ENCODE data around the gene NBPF20. TPM values are rescaled to one million over a fixed set of nuclear protein-coding genes. Genes with fewer than 3 reads are reported as not detected.
"Not testable (repeated sequence)": the region's sequence is repeated elsewhere in the genome, so short reads cannot be mapped to it uniquely, and the experiment has no call there.

NBPF20 gene, protein sequence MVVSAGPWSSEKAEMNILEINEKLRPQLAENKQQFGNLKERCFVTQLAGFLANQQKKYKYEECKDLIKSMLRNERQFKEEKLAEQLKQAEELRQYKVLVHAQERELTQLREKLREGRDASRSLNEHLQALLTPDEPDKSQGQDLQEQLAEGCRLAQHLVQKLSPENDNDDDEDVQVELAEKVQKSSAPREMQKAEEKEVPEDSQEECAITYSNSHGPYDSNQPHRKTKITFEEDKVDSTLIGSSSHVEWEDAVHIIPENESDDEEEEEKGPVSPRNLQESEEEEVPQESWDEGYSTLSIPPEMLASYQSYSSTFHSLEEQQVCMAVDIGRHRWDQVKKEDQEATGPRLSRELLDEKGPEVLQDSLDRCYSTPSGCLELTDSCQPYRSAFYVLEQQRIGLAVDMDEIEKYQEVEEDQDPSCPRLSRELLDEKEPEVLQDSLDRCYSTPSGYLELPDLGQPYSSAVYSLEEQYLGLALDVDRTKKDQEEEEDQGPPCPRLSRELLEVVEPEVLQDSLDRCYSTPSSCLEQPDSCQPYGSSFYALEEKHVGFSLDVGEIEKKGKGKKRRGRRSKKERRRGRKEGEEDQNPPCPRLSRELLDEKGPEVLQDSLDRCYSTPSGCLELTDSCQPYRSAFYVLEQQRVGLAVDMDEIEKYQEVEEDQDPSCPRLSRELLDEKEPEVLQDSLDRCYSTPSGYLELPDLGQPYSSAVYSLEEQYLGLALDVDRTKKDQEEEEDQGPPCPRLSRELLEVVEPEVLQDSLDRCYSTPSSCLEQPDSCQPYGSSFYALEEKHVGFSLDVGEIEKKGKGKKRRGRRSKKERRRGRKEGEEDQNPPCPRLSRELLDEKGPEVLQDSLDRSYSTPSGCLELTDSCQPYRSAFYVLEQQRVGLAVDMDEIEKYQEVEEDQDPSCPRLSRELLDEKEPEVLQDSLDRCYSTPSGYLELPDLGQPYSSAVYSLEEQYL (N-terminal part only)
- 1.2 TPM for polyA plus RNA-seq (2013)

- no peak within 1 kb of the TSS for H3K27ac ChIP-seq (ENCODE audit: insufficient read depth in 1 of 2, low read depth in 1 of 2, low read length in 2 of 2, poor library complexity in 1 of 2, severe bottlenecking in 2 of 2)
- CTCF ChIA-PET, result no interaction called here
Observed at GRCh38 chr1:145425436-145426029, at the start of gene NBPF20. NBPF20 (minus strand) TSS chr1:145425603; CDS start chr1:145405272, 20,331 bp downstream.

GRCh38 chr1:145474837-145475368 lies 49.5 kb upstream of the NBPF20 start:
- Histone ChIP-seq H3K4me3 (ENCODE audit: control insufficient read depth in 1 of 7, extremely low read depth in 1 of 7, insufficient read depth in 4 of 7, low read depth in 2 of 7, low read length in 6 of 7) (peak overlapping the region in 1 of 7 experiments; percentile 6), H3K27me3 (replicated peaks in 2 of 5; ENCODE audit: control insufficient read depth in 4 of 5, insufficient read depth in 5 of 5, low read length in 4 of 5) (peaks cover 0 to 16% (median 0%) of the 10 kb centered on the region in 5 experiments)
- H3K27ac ChIP-seq (ENCODE audit: insufficient read depth in 1 of 2, low read depth in 1 of 2, low read length in 2 of 2, poor library complexity in 1 of 2, severe bottlenecking in 2 of 2); H3K4me1 ChIP-seq (ENCODE audit: control extremely low read depth in 1 of 4, control insufficient read depth in 4 of 4, insufficient read depth in 4 of 4, low read length in 3 of 4); DNase-seq; H3K36me3 ChIP-seq (ENCODE audit: control insufficient read depth in 4 of 4, insufficient read depth in 4 of 4, low read length in 3 of 4); POLR2A ChIA-PET; CTCF ChIA-PET; H3K9me3 ChIP-seq (ENCODE audit: control extremely low read depth in 1 of 5, control insufficient read depth in 4 of 5, insufficient read depth in 2 of 5, low read depth in 1 of 5, low read length in 4 of 5): not testable (repeated sequence)
- WGBS (ENCODE audit: insufficient coverage), result 20% methylated on average over 1 of the region's 8 CpGs

More at GRCh38 chr1:145425436-145426029, at the start of gene NBPF20:
- peaks cover 0 to 33% (median 14%) of the 10 kb centered on the region in 5 experiments for H3K27me3 ChIP-seq (replicated peaks in 2 of 5; ENCODE audit: control insufficient read depth in 4 of 5, insufficient read depth in 5 of 5, low read length in 4 of 5)
- no peaks in the 10 kb centered on the region for H3K36me3 ChIP-seq (ENCODE audit: control insufficient read depth in 4 of 4, insufficient read depth in 4 of 4, low read length in 3 of 4)
- peak; percentile 48 to 68 (median 55) for DNase-seq
- POLR2A ChIA-PET, result no interaction called here
- 0% methylated on average over 26 of the region's 50 CpGs for WGBS (ENCODE audit: insufficient coverage)
- H3K4me3 ChIP-seq (ENCODE audit: control insufficient read depth in 1 of 7, extremely low read depth in 1 of 7, insufficient read depth in 4 of 7, low read depth in 2 of 7, low read length in 6 of 7), result peak within 1 kb of the TSS; percentile 43 to 82 (median 70)
- H3K9me3 ChIP-seq (ENCODE audit: control extremely low read depth in 1 of 5, control insufficient read depth in 4 of 5, insufficient read depth in 2 of 5, low read depth in 1 of 5, low read length in 4 of 5), result peaks cover 0 to 22% (median 9%) of the 10 kb centered on the region in 5 experiments
- peaks cover 0 to 12% (median 7%) of the 10 kb centered on the region in 4 experiments for H3K4me1 ChIP-seq (ENCODE audit: control extremely low read depth in 1 of 4, control insufficient read depth in 4 of 4, insufficient read depth in 4 of 4, low read length in 3 of 4)

DNA sequence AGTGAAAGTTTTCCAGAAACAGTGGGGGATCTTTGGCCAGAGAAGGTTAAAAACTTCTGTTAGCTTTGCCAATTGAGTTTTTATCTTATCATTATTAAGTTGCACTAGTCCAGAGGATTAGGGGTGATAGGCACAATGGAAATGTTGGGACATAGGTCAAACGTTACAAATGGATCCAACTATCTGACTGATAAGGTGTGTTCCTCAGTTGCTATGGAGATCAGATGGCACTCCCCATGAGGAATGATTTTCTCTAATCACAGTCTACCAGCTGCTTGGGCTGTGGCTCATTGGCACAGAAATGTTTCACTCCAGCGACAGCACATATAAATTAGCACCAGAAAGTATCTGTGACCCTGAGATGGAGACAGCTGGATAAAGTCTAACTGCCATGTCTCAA lies 47.3 kb upstream of the NBPF20 start:
- WGBS (ENCODE audit: insufficient coverage), result no CpG with 5 or more reads among the region's 2 CpGs
- DNase-seq, result peak in 1 of 3 donors; percentile 2
- H3K36me3 ChIP-seq (ENCODE audit: control insufficient read depth in 4 of 4, insufficient read depth in 4 of 4, low read length in 3 of 4); CTCF ChIA-PET; H3K27ac ChIP-seq (ENCODE audit: insufficient read depth in 1 of 2, low read depth in 1 of 2, low read length in 2 of 2, poor library complexity in 1 of 2, severe bottlenecking in 2 of 2); POLR2A ChIA-PET; H3K9me3 ChIP-seq (ENCODE audit: control extremely low read depth in 1 of 5, control insufficient read depth in 4 of 5, insufficient read depth in 2 of 5, low read depth in 1 of 5, low read length in 4 of 5); H3K4me3 ChIP-seq (ENCODE audit: control insufficient read depth in 1 of 7, extremely low read depth in 1 of 7, insufficient read depth in 4 of 7, low read depth in 2 of 7, low read length in 6 of 7); H3K4me1 ChIP-seq (ENCODE audit: control extremely low read depth in 1 of 4, control insufficient read depth in 4 of 4, insufficient read depth in 4 of 4, low read length in 3 of 4): not testable (repeated sequence)
- peaks cover 0 to 18% (median 0%) of the 10 kb centered on the region in 5 experiments for H3K27me3 ChIP-seq (replicated peaks in 2 of 5; ENCODE audit: control insufficient read depth in 4 of 5, insufficient read depth in 5 of 5, low read length in 4 of 5)

DNA sequence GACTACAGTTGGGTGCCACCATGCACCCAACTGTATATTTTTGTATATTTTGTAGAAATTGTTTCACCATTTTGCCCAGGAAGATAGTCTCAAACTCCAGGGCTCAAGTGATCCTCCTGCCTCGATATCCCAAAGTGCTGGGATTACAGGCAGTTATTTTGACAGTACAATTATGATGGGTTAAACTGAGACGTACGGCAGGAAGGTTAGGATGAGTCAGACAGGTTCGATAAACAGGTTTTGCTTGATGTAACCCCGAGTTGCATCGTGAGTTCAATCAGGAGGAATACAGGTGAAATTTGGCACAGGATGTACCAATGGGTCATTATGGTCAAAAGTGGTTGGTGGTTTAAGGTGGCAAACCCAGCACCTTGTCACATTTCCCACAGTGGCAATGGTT lies 46.0 kb upstream of the NBPF20 start:
- CTCF ChIA-PET; H3K9me3 ChIP-seq (ENCODE audit: control extremely low read depth in 1 of 5, control insufficient read depth in 4 of 5, insufficient read depth in 2 of 5, low read depth in 1 of 5, low read length in 4 of 5); DNase-seq; POLR2A ChIA-PET; H3K27ac ChIP-seq (ENCODE audit: insufficient read depth in 1 of 2, low read depth in 1 of 2, low read length in 2 of 2, poor library complexity in 1 of 2, severe bottlenecking in 2 of 2); H3K4me1 ChIP-seq (ENCODE audit: control extremely low read depth in 1 of 4, control insufficient read depth in 4 of 4, insufficient read depth in 4 of 4, low read length in 3 of 4); H3K4me3 ChIP-seq (ENCODE audit: control insufficient read depth in 1 of 7, extremely low read depth in 1 of 7, insufficient read depth in 4 of 7, low read depth in 2 of 7, low read length in 6 of 7); H3K36me3 ChIP-seq (ENCODE audit: control insufficient read depth in 4 of 4, insufficient read depth in 4 of 4, low read length in 3 of 4): not testable (repeated sequence)
- H3K27me3 ChIP-seq (replicated peaks in 2 of 5; ENCODE audit: control insufficient read depth in 4 of 5, insufficient read depth in 5 of 5, low read length in 4 of 5), result peaks cover 0 to 20% (median 0%) of the 10 kb centered on the region in 5 experiments
- WGBS (ENCODE audit: insufficient coverage), result 95% methylated on average over 3 of the region's 6 CpGs

GRCh38 chr1:145465405-145466144 lies 40.2 kb upstream of the NBPF20 start:
- peaks cover 0 to 25% (median 2%) of the 10 kb centered on the region in 5 experiments for H3K27me3 ChIP-seq (replicated peaks in 2 of 5; ENCODE audit: control insufficient read depth in 4 of 5, insufficient read depth in 5 of 5, low read length in 4 of 5)
- CTCF ChIA-PET; H3K4me1 ChIP-seq (ENCODE audit: control extremely low read depth in 1 of 4, control insufficient read depth in 4 of 4, insufficient read depth in 4 of 4, low read length in 3 of 4); POLR2A ChIA-PET; H3K36me3 ChIP-seq (ENCODE audit: control insufficient read depth in 4 of 4, insufficient read depth in 4 of 4, low read length in 3 of 4); H3K9me3 ChIP-seq (ENCODE audit: control extremely low read depth in 1 of 5, control insufficient read depth in 4 of 5, insufficient read depth in 2 of 5, low read depth in 1 of 5, low read length in 4 of 5): not testable (repeated sequence)
- WGBS (ENCODE audit: insufficient coverage), result no CpG with 5 or more reads among the region's 35 CpGs
- H3K27ac ChIP-seq (ENCODE audit: insufficient read depth in 1 of 2, low read depth in 1 of 2, low read length in 2 of 2, poor library complexity in 1 of 2, severe bottlenecking in 2 of 2), result peak overlapping the region in 1 of 2 experiments; percentile 61
- peak; percentile 80 to 92 (median 81) for DNase-seq
- peak overlapping the region in 6 of 7 experiments; percentile 40 to 69 (median 50) for H3K4me3 ChIP-seq (ENCODE audit: control insufficient read depth in 1 of 7, extremely low read depth in 1 of 7, insufficient read depth in 4 of 7, low read depth in 2 of 7, low read length in 6 of 7)

DNA sequence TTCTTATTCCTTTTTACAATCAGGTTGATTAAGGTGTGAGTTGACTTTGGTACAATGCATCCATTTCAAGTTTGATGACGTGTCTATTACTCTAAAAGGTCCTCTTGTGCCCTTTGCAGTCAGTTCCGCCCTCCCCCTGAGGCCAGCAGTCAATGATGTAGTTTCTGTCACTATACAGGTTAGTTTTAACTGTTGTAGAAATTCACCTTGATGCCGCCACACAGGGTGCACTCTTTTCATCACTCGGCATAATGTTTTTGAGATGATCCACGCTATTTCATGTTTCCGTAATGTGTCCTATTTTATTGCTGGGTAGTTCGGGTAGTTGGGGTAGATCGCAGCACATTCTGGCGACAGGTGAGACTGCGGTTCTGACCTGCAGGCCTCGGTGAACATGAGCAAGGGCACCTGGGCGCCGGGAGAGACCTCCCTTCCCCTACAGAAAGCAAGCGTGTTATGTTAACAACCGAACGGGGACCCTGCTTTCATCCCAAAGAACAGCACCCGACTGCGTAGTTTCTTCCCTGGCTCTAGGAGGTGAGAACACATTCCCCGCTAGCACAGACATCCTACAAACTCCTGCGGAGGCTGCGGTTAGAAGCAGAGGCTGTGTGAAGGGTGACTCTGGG lies 39.4 kb upstream of the NBPF20 start:
- H3K4me3 ChIP-seq (ENCODE audit: control insufficient read depth in 1 of 7, extremely low read depth in 1 of 7, insufficient read depth in 4 of 7, low read depth in 2 of 7, low read length in 6 of 7), result peak overlapping the region in 3 of 7 experiments; percentile 40 to 69 (median 52)
- CTCF ChIA-PET, result not testable (repeated sequence)

More for the DNA sequence above, 39.4 kb upstream of the NBPF20 start:
- DNase-seq; POLR2A ChIA-PET; H3K36me3 ChIP-seq (ENCODE audit: control insufficient read depth in 4 of 4, insufficient read depth in 4 of 4, low read length in 3 of 4); H3K27ac ChIP-seq (ENCODE audit: insufficient read depth in 1 of 2, low read depth in 1 of 2, low read length in 2 of 2, poor library complexity in 1 of 2, severe bottlenecking in 2 of 2); H3K9me3 ChIP-seq (ENCODE audit: control extremely low read depth in 1 of 5, control insufficient read depth in 4 of 5, insufficient read depth in 2 of 5, low read depth in 1 of 5, low read length in 4 of 5); H3K4me1 ChIP-seq (ENCODE audit: control extremely low read depth in 1 of 4, control insufficient read depth in 4 of 4, insufficient read depth in 4 of 4, low read length in 3 of 4): not testable (repeated sequence)
- no CpG with 5 or more reads among the region's 21 CpGs for whole genome bisulfite sequencing (ENCODE audit: insufficient coverage)
- peaks cover 0 to 25% (median 2%) of the 10 kb centered on the region in 5 experiments for H3K27me3 ChIP-seq (replicated peaks in 2 of 5; ENCODE audit: control insufficient read depth in 4 of 5, insufficient read depth in 5 of 5, low read length in 4 of 5)
